Ishikawa (cell line): ENCODE data around the gene IGF2BP3.
A peak's percentile ranks its signal among the peaks of the same experiment; 100 is the strongest.

ENCODE experiments used
- CEBPB ChIP-seq: IDR thresholded peaks from 2 replicates; pipeline ENCODE4 v1.6.1; 2012
- CREB1 ChIP-seq: IDR thresholded peaks from 2 replicates; pipeline ENCODE4 v1.6.1; 2012; ENCODE audit warnings: low read depth
- EGR1 ChIP-seq: IDR thresholded peaks from 2 replicates; pipeline ENCODE4 v1.6.1; 2012
- EP300 ChIP-seq: IDR thresholded peaks from 2 replicates; pipeline ENCODE4 v1.6.1; 2012; ENCODE audit warnings: borderline replicate concordance
- FOXM1 ChIP-seq: IDR thresholded peaks from 2 replicates; pipeline ENCODE4 v1.6.1; 2012; ENCODE audit warnings: low read depth, borderline replicate concordance
- MAX ChIP-seq: IDR thresholded peaks from 2 replicates; pipeline ENCODE4 v1.6.1; 2012
- NFIC ChIP-seq: IDR thresholded peaks from 2 replicates; pipeline ENCODE4 v1.6.1; 2012
- RAD21 ChIP-seq: IDR thresholded peaks from 2 replicates; pipeline ENCODE4 v1.6.1; 2012; ENCODE audit warnings: low read depth
- REST ChIP-seq: IDR thresholded peaks from 2 replicates; pipeline ENCODE4 v1.6.1; 2012; ENCODE audit warnings: low read depth, mild to moderate bottlenecking
- TAF1 ChIP-seq: IDR thresholded peaks from 2 replicates; pipeline ENCODE4 v1.6.1; 2012; ENCODE audit warnings: low read depth, mild to moderate bottlenecking
- TCF12 ChIP-seq: IDR thresholded peaks from 2 replicates; pipeline ENCODE4 v1.6.1; 2012; ENCODE audit warnings: low read depth
- TEAD4 ChIP-seq: IDR thresholded peaks from 2 replicates; pipeline ENCODE4 v1.6.1; 2012
- USF1 ChIP-seq: IDR thresholded peaks from 2 replicates; pipeline ENCODE4 v1.6.1; 2012
- YY1 ChIP-seq: IDR thresholded peaks from 2 replicates; pipeline ENCODE4 v1.6.1; 2012; ENCODE audit warnings: low read depth
- ZBTB7A ChIP-seq: IDR thresholded peaks from 2 replicates; pipeline ENCODE4 v1.6.1; 2012; ENCODE audit warnings: low read depth

The IGF2BP3 gene

GRCh38 chr7:23266918-23267317 is 203.4 kb downstream of the IGF2BP3 start:
- TF ChIP-seq FOXM1 (no peak), RAD21 (no peak), CEBPB (no peak), MAX (no peak), ZBTB7A (no peak)

GRCh38 chr7:23264916-23265458 is 205.3 kb downstream of the IGF2BP3 start:
- TF ChIP-seq NFIC, result no peak
- TF ChIP-seq USF1, result no peak
- no peak for TF ChIP-seq TCF12
- no peak for TF ChIP-seq TAF1
- no peak for TF ChIP-seq MAX
- TF ChIP-seq CREB1, result no peak
- TF ChIP-seq CEBPB, result no peak
- TF ChIP-seq ZBTB7A, result no peak
- no peak for TF ChIP-seq EP300
- no peak for TF ChIP-seq YY1
- TF ChIP-seq RAD21, result no peak
- TF ChIP-seq REST, result no peak
- TF ChIP-seq TEAD4, result no peak

- TF ChIP-seq ZBTB7A (no peak), EP300 (no peak), CEBPB (no peak), EGR1 (no peak), RAD21 (peak; percentile 90)
Observed at GRCh38 chr7:23261843-23262452, 208.3 kb downstream of the IGF2BP3 start.

- TF ChIP-seq ZBTB7A, result no peak
Observed at GRCh38 chr7:23260371-23260770, 209.9 kb downstream of the IGF2BP3 start.
